AG04449 (cell line): ENCODE measurements around the gene DOCK9.

Experiments
- CTCF ChIA-PET: fragments of 350-600 bp; formaldehyde crosslinking; extraction: SDS; loops from one replicate; lab custom pipeline; 2021; ENCODE audit warnings: antibody characterized with exemption; lab: Yijun Ruan, JAX
- POLR2A ChIA-PET: fragments of 400-600, 350-600 bp; formaldehyde crosslinking; extraction: SDS; loops from one replicate; lab custom pipeline; 2020; ENCODE audit warnings: antibody characterized with exemption, inconsistent platforms; lab: Yijun Ruan, JAX
- DNase-seq: peaks from one replicate; pipeline ENCODE4 v3.0.0-alpha.2; 2010; ENCODE audit warnings: low read depth, low spot score
- H3K4me3 ChIP-seq: 2 replicates; pipeline ENCODE4 v1.5.1; 2011; ENCODE audit warnings: low read depth, mild to moderate bottlenecking, control low read depth, low read length
- TF ChIP-seq, protein P1 (sequence below): IDR thresholded peaks from one replicate; pipeline ENCODE4 v1.5.1; 2011; ENCODE audit warnings: mild to moderate bottlenecking, moderate library complexity, low read length, control low read depth, inconsistent platforms; ENCODE audit not compliant: insufficient read depth; ENCODE audit errors: missing control alignments

DOCK9 gene

GRCh38 chr13:98890186-98890585 is 87.7 kb downstream of the DOCK9 start:
- POLR2A ChIA-PET, result no interaction called here
- DNase-seq, result peak; percentile 9
- TF ChIP-seq, protein P1, sequence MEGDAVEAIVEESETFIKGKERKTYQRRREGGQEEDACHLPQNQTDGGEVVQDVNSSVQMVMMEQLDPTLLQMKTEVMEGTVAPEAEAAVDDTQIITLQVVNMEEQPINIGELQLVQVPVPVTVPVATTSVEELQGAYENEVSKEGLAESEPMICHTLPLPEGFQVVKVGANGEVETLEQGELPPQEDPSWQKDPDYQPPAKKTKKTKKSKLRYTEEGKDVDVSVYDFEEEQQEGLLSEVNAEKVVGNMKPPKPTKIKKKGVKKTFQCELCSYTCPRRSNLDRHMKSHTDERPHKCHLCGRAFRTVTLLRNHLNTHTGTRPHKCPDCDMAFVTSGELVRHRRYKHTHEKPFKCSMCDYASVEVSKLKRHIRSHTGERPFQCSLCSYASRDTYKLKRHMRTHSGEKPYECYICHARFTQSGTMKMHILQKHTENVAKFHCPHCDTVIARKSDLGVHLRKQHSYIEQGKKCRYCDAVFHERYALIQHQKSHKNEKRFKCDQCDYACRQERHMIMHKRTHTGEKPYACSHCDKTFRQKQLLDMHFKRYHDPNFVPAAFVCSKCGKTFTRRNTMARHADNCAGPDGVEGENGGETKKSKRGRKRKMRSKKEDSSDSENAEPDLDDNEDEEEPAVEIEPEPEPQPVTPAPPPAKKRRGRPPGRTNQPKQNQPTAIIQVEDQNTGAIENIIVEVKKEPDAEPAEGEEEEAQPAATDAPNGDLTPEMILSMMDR, result no peak
- no peak overlapping the region for H3K4me3 ChIP-seq
- CTCF ChIA-PET, result interaction anchor here (0.8 to 1.4 kb wide), 2 partner anchors 10 to 144 kb away, joined by 4 to 7 read pairs; no protein-coding TSS in a partner anchor

- POLR2A ChIA-PET, result no interaction called here
- CTCF ChIA-PET, result interaction anchor here (0.8 to 1.4 kb wide), 2 partner anchors 9 to 144 kb away, joined by 4 to 7 read pairs; no protein-coding TSS in a partner anchor
- no peak for DNase-seq
- no peak overlapping the region for H3K4me3 ChIP-seq
- TF ChIP-seq, protein P1, result no peak
Observed at GRCh38 chr13:98889419-98890085, 88.3 kb downstream of the DOCK9 start.

GRCh38 chr13:98888890-98889279 is 89.0 kb downstream of the DOCK9 start:
- ChIA-PET POLR2A (no interaction called here), CTCF (interaction anchor here (1.4 kb wide), 1 partner anchor 145 kb away, joined by 7 read pairs; no protein-coding TSS in a partner anchor)
- TF ChIP-seq, protein P1, result no peak
- no peak overlapping the region for H3K4me3 ChIP-seq
- no peak for DNase-seq

DNA sequence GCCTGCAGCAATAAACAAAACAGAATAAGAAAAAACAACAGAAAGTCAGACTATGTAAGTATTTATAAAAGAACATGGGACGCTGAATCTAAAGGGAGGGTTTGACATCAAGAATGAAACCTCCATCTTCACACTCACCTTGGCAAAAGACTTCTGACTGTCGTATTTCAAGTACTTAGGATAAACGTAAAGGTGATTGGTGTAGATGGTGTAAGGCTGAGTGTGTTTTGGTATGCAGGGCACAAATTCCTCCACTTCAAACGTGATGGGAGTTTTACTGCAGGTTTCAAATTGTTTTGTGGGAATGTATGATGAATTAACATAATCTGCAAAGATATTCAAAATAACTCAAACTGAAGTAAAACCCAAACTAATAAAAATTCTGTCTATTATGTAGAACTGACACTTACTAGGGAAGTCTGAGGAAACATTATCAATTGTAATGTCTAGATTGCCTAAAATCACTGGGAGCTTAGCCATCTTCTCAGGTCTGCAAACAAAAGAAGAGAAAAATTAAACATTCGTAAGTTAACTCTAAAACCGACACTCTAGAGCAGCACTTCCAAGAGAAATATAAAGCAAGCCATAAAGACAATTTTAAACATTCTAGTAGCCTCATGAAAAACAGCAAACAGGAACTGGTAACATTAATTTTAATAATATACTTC is 89.5 kb downstream of the DOCK9 start:
- POLR2A ChIA-PET, result no interaction called here
- no peak for DNase-seq
- TF ChIP-seq, protein P1, result no peak
- CTCF ChIA-PET, result no interaction called here
- no peak overlapping the region for H3K4me3 ChIP-seq

DNA sequence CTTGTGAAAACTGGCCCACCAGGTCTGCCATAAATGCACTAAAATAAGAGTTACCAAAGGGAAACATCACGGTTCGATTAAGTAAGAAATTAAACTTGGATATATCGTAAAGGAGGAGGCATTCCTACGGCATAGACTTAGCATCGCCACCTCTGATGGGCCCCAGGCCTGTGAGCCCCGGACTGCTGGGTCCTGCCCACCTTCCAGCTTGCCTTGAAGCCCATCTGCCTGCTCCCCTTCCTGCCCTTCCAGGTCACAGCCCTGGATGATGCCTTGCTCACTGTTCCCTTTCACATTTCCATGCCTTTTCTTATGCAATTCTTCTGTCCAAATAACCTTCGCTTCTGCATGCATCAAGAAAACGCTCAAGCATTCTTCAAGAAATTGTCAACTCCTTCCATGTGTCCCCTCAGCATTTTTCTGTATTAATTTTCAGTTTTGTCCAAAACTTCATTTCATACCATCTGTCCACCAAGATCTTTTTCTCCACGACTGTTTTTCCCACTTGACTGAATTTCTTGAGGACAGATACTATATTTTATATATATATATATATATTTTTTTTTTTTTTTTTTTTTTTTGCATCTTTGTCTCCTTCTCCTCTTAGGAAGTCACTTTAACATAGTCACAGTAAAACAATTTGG is 91.2 kb downstream of the DOCK9 start:
- H3K4me3 ChIP-seq, result no peak overlapping the region
- ChIA-PET CTCF (interaction anchor here (0.8 to 1.6 kb wide), 2 partner anchors 47 to 148 kb away, joined by 4 read pairs; no protein-coding TSS in a partner anchor), POLR2A (no interaction called here)
- no peak for DNase-seq
- TF ChIP-seq, protein P1, result no peak

GRCh38 chr13:98885600-98885999 is 92.3 kb downstream of the DOCK9 start:
- TF ChIP-seq, protein P1, result no peak
- ChIA-PET CTCF (no interaction called here), POLR2A (no interaction called here)
- H3K4me3 ChIP-seq, result no peak overlapping the region
- DNase-seq, result no peak
